HG02943 (cell line): ENCODE results near the gene RASAL2.

Experiments used
- ATAC-seq: cut with Tn5 transposase; IDR thresholded peaks from one replicate; pipeline ENCODE4 v1.9.1; 2021; ENCODE audit warnings: mild to moderate bottlenecking, low read depth, moderate library complexity; ENCODE audit not compliant: unreplicated experiment

RASAL2 gene

DNA sequence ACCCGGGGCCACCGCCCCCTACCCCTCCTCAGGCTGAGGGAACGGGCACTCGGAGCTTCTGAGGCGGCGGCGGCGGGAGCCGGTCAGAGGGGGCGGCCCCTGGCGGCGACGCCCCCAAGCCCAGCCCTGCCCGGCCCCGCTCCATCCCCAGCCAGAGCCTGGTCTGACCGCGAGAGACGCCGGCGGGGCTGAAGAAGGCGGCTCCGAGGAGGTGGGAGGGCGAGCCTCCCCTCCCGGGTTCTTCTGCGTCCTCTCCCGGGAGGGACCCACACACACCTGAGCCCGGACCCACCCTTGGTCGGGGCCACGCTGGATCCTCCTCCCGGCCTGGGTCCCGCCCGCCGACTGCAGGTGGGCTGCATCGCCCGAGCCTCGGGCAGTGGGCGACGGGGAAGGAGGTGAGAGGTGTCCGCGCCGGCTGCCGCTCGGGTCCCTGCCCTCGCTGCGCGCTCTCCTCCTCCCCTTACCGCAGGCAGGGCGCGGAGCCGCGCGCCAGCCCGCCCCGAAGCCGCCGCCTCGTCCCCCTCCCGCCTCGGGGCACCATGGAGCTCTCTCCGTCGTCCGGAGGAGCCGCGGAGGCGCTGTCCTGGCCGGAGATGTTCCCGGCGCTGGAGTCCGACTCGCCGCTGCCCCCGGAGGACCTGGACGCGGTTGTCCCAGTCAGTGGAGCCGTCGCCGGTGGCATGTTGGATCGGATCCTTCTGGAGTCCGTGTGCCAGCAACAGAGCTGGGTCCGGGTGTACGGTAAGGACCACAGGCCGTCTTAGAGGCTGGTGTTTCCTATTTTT is at the start of gene RASAL2:
Gene RASAL2, plus strand, starts transcription at position 154 of the 788 bp plus-strand sequence. Its CDS starts 389 bp downstream, at position 543.
- peak; percentile 52 for ATAC-seq

GRCh38 chr1:178046591-178047270 is 47.2 kb upstream of the RASAL2 start:
- ATAC-seq: no peak

DNA sequence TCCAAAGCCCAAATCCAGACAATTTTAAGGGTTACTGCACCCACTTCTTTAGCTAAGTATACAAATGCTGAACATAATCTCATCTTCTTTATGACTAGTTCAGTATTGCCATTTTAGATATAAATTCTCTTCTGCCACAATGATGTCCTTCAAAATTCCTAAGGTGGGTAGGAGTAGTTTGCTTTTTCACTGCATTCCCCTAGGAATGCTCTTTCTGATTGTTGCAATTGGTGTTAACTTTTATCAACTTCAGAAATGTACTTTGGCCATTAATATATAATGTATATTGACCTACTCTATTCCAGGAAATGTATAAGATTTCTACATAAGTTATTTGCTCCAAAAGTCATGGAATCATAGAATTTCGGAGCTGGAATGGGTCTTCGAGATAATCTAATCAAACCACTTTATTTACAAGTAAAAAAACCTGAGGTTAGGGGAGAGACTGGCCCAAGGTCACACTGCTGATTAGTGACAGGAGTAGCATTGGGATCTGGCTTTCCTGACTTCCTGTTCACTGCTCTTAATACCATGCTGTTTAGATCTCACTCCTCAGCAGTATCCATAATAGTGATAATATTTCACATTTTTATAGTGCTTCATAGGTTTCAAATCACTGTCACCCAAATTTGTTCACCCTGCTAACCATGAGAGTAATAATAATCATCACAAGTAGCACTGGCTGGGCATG is 46.4 kb upstream of the RASAL2 start:
- no peak for ATAC-seq

- no peak for ATAC-seq
Observed at GRCh38 chr1:178048426-178048825, 45.5 kb upstream of the RASAL2 start.

- ATAC-seq: no peak
Observed at GRCh38 chr1:178048883-178049282, 45.0 kb upstream of the RASAL2 start.

DNA sequence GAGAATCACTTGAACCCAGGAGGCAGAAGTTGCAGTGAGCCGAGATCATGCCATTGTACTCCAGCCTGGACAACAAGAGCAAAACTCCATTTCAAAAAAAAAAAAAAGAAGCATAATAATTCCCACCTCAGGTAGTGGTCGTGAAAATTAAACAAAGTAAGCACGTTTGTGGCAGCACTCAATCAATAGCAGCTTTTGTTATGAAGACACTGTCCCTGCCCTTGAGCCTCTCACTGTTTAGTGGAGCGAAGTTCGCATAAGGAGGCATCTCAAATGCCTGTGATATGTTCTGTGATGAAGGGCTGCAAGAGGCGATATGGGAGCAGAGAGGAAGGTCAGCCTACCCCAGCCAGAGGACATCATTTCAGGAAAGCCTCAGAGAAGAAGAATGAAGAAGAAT is 43.8 kb upstream of the RASAL2 start:
- ATAC-seq: no peak

DNA sequence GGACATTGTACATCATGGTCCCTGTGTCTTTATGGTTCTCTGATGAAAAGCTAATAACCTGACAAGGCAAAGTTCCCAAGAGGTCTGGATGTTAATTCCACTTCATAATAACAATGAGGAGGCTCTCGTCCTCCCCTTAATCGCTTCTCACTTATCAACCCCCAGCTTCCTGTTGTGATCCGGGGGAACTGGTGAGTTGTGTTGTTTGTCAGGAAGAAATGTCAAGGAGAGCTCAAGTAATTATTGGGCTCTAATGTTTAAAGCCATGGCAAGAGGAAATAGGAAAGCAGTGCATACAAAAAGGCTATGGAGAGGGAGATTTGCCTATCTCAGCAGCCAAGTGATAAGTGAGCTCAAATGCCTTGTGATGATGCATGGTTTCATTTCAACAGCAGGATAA is 42.8 kb upstream of the RASAL2 start:
- no peak for ATAC-seq

DNA sequence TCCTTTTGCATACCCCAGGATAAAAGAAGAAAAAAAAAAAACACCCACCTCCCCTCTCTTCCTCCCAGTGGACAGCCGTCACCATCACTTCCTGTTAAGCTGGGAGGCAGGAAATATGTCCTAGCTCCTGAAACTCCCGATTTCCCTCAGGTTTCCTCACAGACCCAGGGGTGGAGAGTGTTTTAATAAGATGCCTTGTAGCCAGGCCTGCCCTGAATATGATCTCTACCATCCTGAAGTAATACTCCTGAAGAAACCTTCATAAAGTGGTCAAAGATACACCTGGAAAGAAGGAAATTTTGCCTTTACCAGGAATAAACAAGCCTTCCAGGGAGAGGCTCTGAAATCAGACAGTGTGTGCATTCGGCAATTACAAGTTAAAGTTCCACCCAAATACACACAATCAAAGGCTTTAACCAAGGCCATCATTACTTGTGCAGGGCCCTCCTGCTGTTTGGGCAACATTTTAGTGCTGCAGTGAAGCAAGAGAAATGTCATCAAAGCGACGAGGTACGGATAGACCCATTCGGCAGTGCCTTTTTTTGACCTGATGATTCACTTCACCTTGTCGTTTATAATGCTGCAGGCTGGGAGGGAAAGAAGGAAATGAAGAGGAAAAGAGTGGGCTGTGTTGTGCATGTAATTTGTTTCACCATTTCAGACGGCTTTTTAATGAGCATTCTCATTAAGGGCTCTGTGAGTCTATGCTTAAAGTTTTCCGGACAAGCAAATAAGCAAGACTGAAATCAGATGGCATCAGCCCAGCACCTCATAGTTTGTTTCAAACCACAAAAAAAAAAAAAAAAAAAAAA is 41.0 kb upstream of the RASAL2 start:
- ATAC-seq: no peak

DNA sequence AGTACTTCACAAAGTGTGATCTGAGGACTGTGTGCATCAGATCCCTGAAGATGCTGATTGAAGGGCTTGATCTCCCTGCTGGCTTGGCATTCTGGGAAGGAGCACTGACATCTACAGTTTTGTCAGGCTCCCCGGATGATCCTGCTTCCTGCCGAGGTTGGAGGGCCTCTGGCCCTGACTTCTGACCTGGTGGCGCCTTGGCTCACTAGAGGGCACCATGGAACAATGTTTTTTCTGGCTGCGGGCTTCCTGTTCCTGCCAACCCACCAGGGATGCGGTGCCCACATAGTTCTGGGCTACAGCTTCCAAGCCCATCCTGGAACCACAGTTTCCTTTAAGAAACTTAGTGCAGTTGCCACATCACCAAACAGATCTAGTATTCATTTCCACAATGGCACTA is 38.8 kb upstream of the RASAL2 start:
- no peak for ATAC-seq

GRCh38 chr1:178055779-178056471 is 38.0 kb upstream of the RASAL2 start:
- peak; percentile 88 for ATAC-seq

DNA sequence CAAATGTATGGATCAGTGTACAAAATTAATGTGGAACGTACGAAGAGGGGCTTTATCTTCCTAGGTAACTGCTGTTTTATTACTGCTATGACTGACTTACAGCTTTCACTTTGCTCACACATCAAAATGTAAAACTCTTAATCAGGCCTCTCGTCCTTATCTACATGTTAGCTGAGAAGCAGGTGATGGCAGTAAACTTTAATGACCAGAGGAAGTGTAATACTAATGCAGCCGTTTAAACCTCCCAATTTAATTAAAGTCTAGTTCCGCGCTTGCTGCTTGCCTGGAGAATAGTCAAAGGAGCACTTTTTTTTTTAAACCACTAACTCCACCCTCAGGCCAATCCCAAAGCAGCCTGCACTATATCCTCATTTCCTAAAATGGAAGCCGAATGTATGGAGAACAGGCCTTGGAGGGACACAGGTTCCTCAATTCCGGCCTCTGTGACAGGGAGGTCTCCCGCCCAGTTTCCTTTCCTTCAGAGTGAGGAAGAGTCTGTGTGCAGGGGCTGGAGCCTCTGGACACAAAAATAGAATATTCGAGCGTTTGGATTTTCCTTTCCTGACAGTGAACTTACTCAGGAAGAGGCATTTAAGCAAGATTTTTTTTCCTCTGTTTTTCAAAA is 36.7 kb upstream of the RASAL2 start:
- no peak for ATAC-seq

- no peak for ATAC-seq
Observed at GRCh38 chr1:178057912-178058534, 35.9 kb upstream of the RASAL2 start.

GRCh38 chr1:178060789-178061556 is 32.9 kb upstream of the RASAL2 start:
- no peak for ATAC-seq

- ATAC-seq: no peak
Observed at GRCh38 chr1:178061620-178062019, 32.3 kb upstream of the RASAL2 start.

- ATAC-seq: no peak
Observed at GRCh38 chr1:178064191-178064821, 29.6 kb upstream of the RASAL2 start.

- ATAC-seq: no peak
Observed at GRCh38 chr1:178065250-178065649, 28.7 kb upstream of the RASAL2 start.

GRCh38 chr1:178066296-178066907 is 27.5 kb upstream of the RASAL2 start:
- no peak for ATAC-seq
